ENCODE results near the gene SYT1.
"Not testable (repeated sequence)": the region's sequence is repeated elsewhere in the genome, so short reads cannot be mapped to it uniquely, and the experiment has no call there.

The SYT1 gene

GRCh38 chr12:79161249-79161934, 296.8 kb downstream of the SYT1 start:
- DNase-seq = no peak

GRCh38 chr12:79162147-79162772, 297.7 kb downstream of the SYT1 start:
- no peak for DNase-seq

- DNase-seq = no peak
These were observed 298.4 kb downstream of the SYT1 start for GRCh38 chr12:79162948-79163347.

GRCh38 chr12:79164890-79165289, 300.3 kb downstream of the SYT1 start:
- DNase-seq = no peak

GRCh38 chr12:79168687-79169086, 304.1 kb downstream of the SYT1 start:
- DNase-seq = no peak

GRCh38 chr12:79174626-79175025, 310.1 kb downstream of the SYT1 start:
- no peak for DNase-seq

- no peak for DNase-seq
These were observed 318.4 kb downstream of the SYT1 start for GRCh38 chr12:79183003-79183402.

GRCh38 chr12:79183926-79184325, 319.4 kb downstream of the SYT1 start:
- DNase-seq = no peak

GRCh38 chr12:79186506-79186905, 321.9 kb downstream of the SYT1 start:
- DNase-seq = no peak

- DNase-seq = no peak
These were observed 322.5 kb downstream of the SYT1 start for GRCh38 chr12:79187032-79187431.

- no peak for DNase-seq
These were observed 326.8 kb downstream of the SYT1 start for GRCh38 chr12:79191391-79191790.

- DNase-seq = no peak
These were observed 330.0 kb downstream of the SYT1 start for GRCh38 chr12:79194595-79194994.

GRCh38 chr12:79199166-79199565, 334.6 kb downstream of the SYT1 start:
- no peak for DNase-seq

GRCh38 chr12:79200176-79200575, 335.6 kb downstream of the SYT1 start:
- no peak for DNase-seq

GRCh38 chr12:79203058-79203647, 338.6 kb downstream of the SYT1 start:
- DNase-seq = no peak

GRCh38 chr12:79206871-79207270, 342.3 kb downstream of the SYT1 start:
- DNase-seq = no peak

GRCh38 chr12:79210403-79210802, 345.8 kb downstream of the SYT1 start:
- not testable (repeated sequence) for DNase-seq

- no peak for DNase-seq
These were observed 352.7 kb downstream of the SYT1 start for GRCh38 chr12:79217306-79217705.

GRCh38 chr12:79223210-79223609, 358.6 kb downstream of the SYT1 start:
- DNase-seq = no peak

- no peak for DNase-seq
These were observed 359.2 kb downstream of the SYT1 start for GRCh38 chr12:79223761-79224160.

GRCh38 chr12:79227091-79227490, 362.5 kb downstream of the SYT1 start:
- no peak for DNase-seq

- DNase-seq = no peak
These were observed 363.1 kb downstream of the SYT1 start for GRCh38 chr12:79227646-79228045.

GRCh38 chr12:79233341-79233781, 368.8 kb downstream of the SYT1 start:
- DNase-seq = no peak

- DNase-seq = no peak
These were observed 372.3 kb downstream of the SYT1 start for GRCh38 chr12:79236920-79237319.
